Activated T-cell treated with anti-CD3 and anti-CD28 coated beads, Interleukin-2, amount 50 U/mL, for 72 hours (primary cell): ENCODE data around the gene CDKL5. TPM values are rescaled to one million over a fixed set of nuclear protein-coding genes. Genes with fewer than 3 reads are reported as not detected.

ENCODE experiments used
- total RNA-seq, 2 donors: library from RNA; stranded (reverse); gene quantifications; one replicate each; pipeline ENCODE4 v1.2.3, GENCODE V29; 2022

The CDKL5 gene
- total RNA-seq, 2 donors from 2014 or later, result 2.2 to 2.6 TPM

Other genes with a start within 250 kb of the CDKL5 start
- gene BEND2, start 204.7 kb upstream of the CDKL5 start, total RNA-seq, result not detected
- 1 to 10 TPM; 3.0 TPM for gene SCML2, start 70.9 kb upstream of the CDKL5 start, total RNA-seq
- gene RS1, start 246.5 kb downstream of the CDKL5 start, total RNA-seq, result not detected